ENCODE data around the gene NRG3.

NRG3 gene

GRCh38 chr10:82234173-82234572 is 359.2 kb downstream of the NRG3 start:
- Mint-ChIP-seq H3K9me3 (peaks cover 21% of the 10 kb centered on the region), H3K4me3 (no peak overlapping the region), H3K27ac (no peak overlapping the region), H3K36me3 (no peaks in the 10 kb centered on the region), H3K4me1 (no peaks in the 10 kb centered on the region)
- ATAC-seq (no peak), DNase-seq (ENCODE audit: low spot score in 2 of 2) (no peak)

DNA sequence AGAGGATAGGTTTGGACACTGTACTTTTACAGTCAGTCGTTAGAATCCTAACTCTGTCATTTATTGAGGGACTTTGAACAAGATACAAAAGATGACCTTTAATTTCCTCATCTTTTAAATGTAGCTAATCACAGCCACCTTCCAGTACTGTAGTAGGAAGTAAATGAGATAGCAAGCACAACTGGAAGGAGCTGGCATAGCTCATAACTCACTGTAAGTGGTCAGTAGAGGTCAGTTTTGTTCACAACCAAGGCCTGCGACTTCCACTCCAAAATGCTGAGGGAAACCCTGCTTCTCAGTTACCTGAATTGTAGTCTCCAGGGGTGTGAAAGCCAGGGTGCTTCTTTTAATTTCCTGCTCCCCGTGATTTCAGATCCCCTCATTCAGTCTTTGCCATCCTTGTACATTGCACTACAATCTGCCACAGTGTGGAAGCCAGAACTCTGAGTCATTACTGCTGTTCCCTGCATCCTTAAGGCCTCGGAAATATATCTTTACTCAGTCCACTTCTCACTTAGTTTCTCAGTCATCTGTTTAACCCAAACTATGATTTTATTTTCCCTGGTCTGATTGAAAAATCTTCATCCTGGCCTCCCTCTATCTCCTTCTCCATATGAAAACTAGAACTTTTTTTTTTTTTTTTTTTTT is 361.2 kb downstream of the NRG3 start:
- DNase-seq (ENCODE audit: low spot score in 2 of 2) (no peak), ATAC-seq (no peak)
- Mint-ChIP-seq H3K9me3 (peaks cover 15% of the 10 kb centered on the region), H3K36me3 (no peaks in the 10 kb centered on the region), H3K4me3 (no peak overlapping the region), H3K4me1 (no peaks in the 10 kb centered on the region), H3K27ac (no peak overlapping the region)

DNA sequence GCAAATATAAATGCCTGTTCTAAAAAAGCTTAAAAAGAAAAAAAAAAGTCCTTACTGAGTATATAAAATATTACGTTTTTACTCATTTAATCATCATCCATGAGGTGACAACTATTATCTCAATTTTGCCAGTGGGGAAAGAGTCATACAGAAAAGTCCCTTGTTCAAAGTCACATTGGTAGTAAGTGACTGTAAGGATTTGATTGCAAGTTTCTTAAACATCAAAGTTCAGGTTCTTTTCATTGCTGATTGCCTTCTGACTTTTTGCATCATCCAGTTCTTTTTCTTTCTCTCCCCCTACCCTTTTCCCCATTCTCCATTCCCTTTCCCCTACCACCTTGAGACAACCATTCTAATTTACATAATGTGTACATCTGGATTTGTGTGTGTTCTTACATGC is 363.3 kb downstream of the NRG3 start:
- ATAC-seq (no peak), DNase-seq (ENCODE audit: low spot score in 2 of 2) (no peak)
- H3K36me3 Mint-ChIP-seq: no peaks in the 10 kb centered on the region
- H3K9me3 Mint-ChIP-seq: peaks cover 11% of the 10 kb centered on the region
- H3K27ac Mint-ChIP-seq: no peak overlapping the region
- no peaks in the 10 kb centered on the region for H3K4me1 Mint-ChIP-seq
- no peak overlapping the region for H3K4me3 Mint-ChIP-seq

DNA sequence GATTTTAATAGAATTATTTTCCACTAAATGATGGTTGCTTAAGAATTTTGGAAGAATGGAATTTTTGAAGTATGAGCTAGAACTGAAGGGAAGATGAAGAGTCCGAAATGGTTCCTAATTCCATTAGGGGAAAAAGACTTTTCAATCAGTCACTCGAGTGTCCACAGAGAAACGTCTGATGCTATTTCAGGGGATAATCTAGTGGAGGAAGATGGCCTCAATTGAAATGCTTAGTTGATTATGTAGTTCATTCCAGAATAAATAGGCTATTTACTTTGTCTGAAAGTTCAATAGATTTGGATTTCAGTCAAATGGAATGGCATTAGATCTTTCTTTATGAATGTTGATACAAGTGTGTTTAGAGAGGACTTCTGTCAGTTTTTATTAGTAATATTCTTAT is 365.4 kb downstream of the NRG3 start:
- Mint-ChIP-seq H3K4me3 (no peak overlapping the region), H3K4me1 (no peaks in the 10 kb centered on the region), H3K9me3 (no peaks in the 10 kb centered on the region), H3K27ac (no peak overlapping the region), H3K36me3 (no peaks in the 10 kb centered on the region)
- DNase-seq (ENCODE audit: low spot score in 2 of 2): no peak
- ATAC-seq: no peak

DNA sequence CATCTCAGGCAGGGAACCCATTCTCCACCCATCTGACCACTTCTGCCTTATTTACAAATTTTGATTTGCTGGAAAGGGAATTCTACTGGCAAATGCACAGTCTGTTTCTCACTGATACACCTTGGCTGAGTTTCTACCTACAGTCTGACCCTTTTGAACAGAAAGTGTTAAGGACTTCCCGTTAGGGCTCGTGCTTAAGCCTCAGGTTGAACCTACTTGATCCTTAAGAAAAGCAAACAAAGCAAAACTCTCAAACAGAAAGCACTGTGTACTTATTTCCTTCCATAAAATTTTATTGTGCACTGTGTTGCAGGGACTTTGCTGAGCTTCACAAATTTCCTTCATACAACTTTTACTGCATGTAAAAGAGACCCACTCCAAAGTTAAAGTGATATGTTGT is 367.8 kb downstream of the NRG3 start:
- Mint-ChIP-seq H3K4me3 (no peak overlapping the region), H3K4me1 (no peaks in the 10 kb centered on the region), H3K36me3 (no peaks in the 10 kb centered on the region), H3K9me3 (no peaks in the 10 kb centered on the region), H3K27ac (no peak overlapping the region)
- DNase-seq (ENCODE audit: low spot score in 2 of 2) (no peak), ATAC-seq (no peak)

GRCh38 chr10:82245157-82245556 is 370.2 kb downstream of the NRG3 start:
- DNase-seq (ENCODE audit: low spot score in 2 of 2) (no peak), ATAC-seq (no peak)
- H3K27ac Mint-ChIP-seq: no peak overlapping the region
- no peak overlapping the region for H3K4me3 Mint-ChIP-seq
- no peaks in the 10 kb centered on the region for H3K36me3 Mint-ChIP-seq
- peaks cover 6% of the 10 kb centered on the region for H3K9me3 Mint-ChIP-seq
- H3K4me1 Mint-ChIP-seq: no peaks in the 10 kb centered on the region

GRCh38 chr10:82245906-82246560 is 371.0 kb downstream of the NRG3 start:
- DNase-seq (ENCODE audit: low spot score in 2 of 2) (no peak), ATAC-seq (no peak)
- H3K9me3 Mint-ChIP-seq: peaks cover 6% of the 10 kb centered on the region
- H3K36me3 Mint-ChIP-seq: no peaks in the 10 kb centered on the region
- H3K4me3 Mint-ChIP-seq: no peak overlapping the region
- no peak overlapping the region for H3K27ac Mint-ChIP-seq
- H3K4me1 Mint-ChIP-seq: no peaks in the 10 kb centered on the region

- ATAC-seq: no peak
- H3K27ac Mint-ChIP-seq: no peak overlapping the region
These were observed 374.1 kb downstream of the NRG3 start for GRCh38 chr10:82249141-82249540.

GRCh38 chr10:82251222-82251906 is 376.4 kb downstream of the NRG3 start:
- ATAC-seq (no peak), DNase-seq (ENCODE audit: low spot score in 2 of 2) (no peak)
- peaks cover 20% of the 10 kb centered on the region for H3K9me3 Mint-ChIP-seq
- no peaks in the 10 kb centered on the region for H3K36me3 Mint-ChIP-seq
- no peak overlapping the region for H3K27ac Mint-ChIP-seq
- no peak overlapping the region for H3K4me3 Mint-ChIP-seq
- H3K4me1 Mint-ChIP-seq: no peaks in the 10 kb centered on the region

More at GRCh38 chr10:82249141-82249540, 374.1 kb downstream of the NRG3 start:
- no peaks in the 10 kb centered on the region for H3K36me3 Mint-ChIP-seq
- H3K4me1 Mint-ChIP-seq: no peaks in the 10 kb centered on the region
- H3K9me3 Mint-ChIP-seq: peaks cover 17% of the 10 kb centered on the region
- DNase-seq (ENCODE audit: low spot score in 2 of 2): no peak
- H3K4me3 Mint-ChIP-seq: no peak overlapping the region

- ATAC-seq (no peak), DNase-seq (ENCODE audit: low spot score in 2 of 2) (no peak)
- H3K9me3 Mint-ChIP-seq: peaks cover 23% of the 10 kb centered on the region
- H3K4me3 Mint-ChIP-seq: no peak overlapping the region
- no peaks in the 10 kb centered on the region for H3K36me3 Mint-ChIP-seq
- no peak overlapping the region for H3K27ac Mint-ChIP-seq
- no peaks in the 10 kb centered on the region for H3K4me1 Mint-ChIP-seq
These were observed 377.1 kb downstream of the NRG3 start for GRCh38 chr10:82252081-82252480.

DNA sequence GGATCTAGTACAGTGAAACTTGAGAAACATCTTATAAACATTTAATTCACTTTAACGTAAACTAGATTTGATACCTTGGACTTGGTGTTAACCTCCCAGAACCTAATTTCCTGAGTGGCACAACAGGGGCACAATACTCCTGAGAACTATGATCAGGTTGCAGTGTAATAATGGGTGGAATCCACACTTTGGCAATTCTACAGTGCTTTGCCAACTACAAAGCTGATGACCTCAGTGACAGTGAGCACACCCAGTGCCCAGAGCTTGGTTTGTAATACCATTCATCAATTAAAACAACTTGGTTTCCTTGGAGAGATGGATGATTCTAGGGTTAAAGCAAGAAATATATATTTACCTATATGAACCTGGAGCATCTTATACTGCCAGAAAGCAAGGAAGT is 379.2 kb downstream of the NRG3 start:
- no peaks in the 10 kb centered on the region for H3K36me3 Mint-ChIP-seq
- ATAC-seq (no peak), DNase-seq (ENCODE audit: low spot score in 2 of 2) (no peak)
- no peak overlapping the region for H3K27ac Mint-ChIP-seq
- peaks cover 16% of the 10 kb centered on the region for H3K9me3 Mint-ChIP-seq
- H3K4me1 Mint-ChIP-seq: no peaks in the 10 kb centered on the region
- no peak overlapping the region for H3K4me3 Mint-ChIP-seq

- no peak overlapping the region for H3K27ac Mint-ChIP-seq
These were observed 381.3 kb downstream of the NRG3 start for GRCh38 chr10:82256275-82256674.

GRCh38 chr10:82266438-82266837 is 391.4 kb downstream of the NRG3 start:
- H3K9me3 Mint-ChIP-seq: peaks cover 27% of the 10 kb centered on the region
- H3K36me3 Mint-ChIP-seq: no peaks in the 10 kb centered on the region
- H3K4me3 Mint-ChIP-seq: no peak overlapping the region
- no peak for ATAC-seq
- DNase-seq (ENCODE audit: low spot score in 2 of 2): no peak
- no peak overlapping the region for H3K27ac Mint-ChIP-seq
- no peaks in the 10 kb centered on the region for H3K4me1 Mint-ChIP-seq

More at GRCh38 chr10:82256275-82256674, 381.3 kb downstream of the NRG3 start:
- peaks cover 16% of the 10 kb centered on the region for H3K9me3 Mint-ChIP-seq
- no peak for DNase-seq (ENCODE audit: low spot score in 2 of 2)
- H3K36me3 Mint-ChIP-seq: no peaks in the 10 kb centered on the region
- no peak for ATAC-seq
- no peak overlapping the region for H3K4me3 Mint-ChIP-seq
- H3K4me1 Mint-ChIP-seq: no peaks in the 10 kb centered on the region

- H3K4me3 Mint-ChIP-seq: no peak overlapping the region
- no peaks in the 10 kb centered on the region for H3K4me1 Mint-ChIP-seq
- ATAC-seq: no peak
- no peak for DNase-seq (ENCODE audit: low spot score in 2 of 2)
- no peaks in the 10 kb centered on the region for H3K36me3 Mint-ChIP-seq
- H3K9me3 Mint-ChIP-seq: peaks cover 27% of the 10 kb centered on the region
- H3K27ac Mint-ChIP-seq: no peak overlapping the region
These were observed 392.0 kb downstream of the NRG3 start for GRCh38 chr10:82267014-82267413.

DNA sequence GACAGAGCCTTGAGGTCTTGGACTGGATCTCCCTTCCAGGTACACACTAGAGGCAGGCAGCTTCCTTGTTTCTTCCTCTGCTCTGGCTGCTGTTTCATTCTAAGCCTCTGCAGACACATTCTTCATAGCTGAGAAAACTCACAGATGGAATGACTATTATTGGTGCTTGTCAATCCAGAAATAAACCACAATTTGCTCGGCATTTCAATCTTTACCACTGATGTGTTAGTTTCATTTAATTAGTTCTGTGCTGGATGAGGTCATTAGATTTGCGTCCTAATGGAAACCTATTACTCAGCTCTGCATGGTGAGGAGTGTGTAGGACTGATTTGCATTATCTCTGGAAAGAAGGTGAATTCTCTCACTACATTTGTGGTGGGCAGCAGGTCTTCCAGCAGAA is 392.5 kb downstream of the NRG3 start:
- Mint-ChIP-seq H3K4me3 (no peak overlapping the region), H3K36me3 (no peaks in the 10 kb centered on the region), H3K4me1 (no peaks in the 10 kb centered on the region), H3K9me3 (peaks cover 25% of the 10 kb centered on the region), H3K27ac (no peak overlapping the region)
- DNase-seq (ENCODE audit: low spot score in 2 of 2) (no peak), ATAC-seq (no peak)

GRCh38 chr10:82267960-82268359 is 393.0 kb downstream of the NRG3 start:
- Mint-ChIP-seq H3K9me3 (peaks cover 25% of the 10 kb centered on the region), H3K4me1 (no peaks in the 10 kb centered on the region), H3K36me3 (no peaks in the 10 kb centered on the region), H3K27ac (no peak overlapping the region), H3K4me3 (no peak overlapping the region)
- ATAC-seq: no peak
- DNase-seq (ENCODE audit: low spot score in 2 of 2): no peak
